ENCODE data around the gene ADI1. TPM values are rescaled to one million over a fixed set of nuclear protein-coding genes. Genes with fewer than 3 reads are reported as not detected.

Gene ADI1
- total and polyA plus RNA-seq, 2 of the 8 experiments (the other 6 are each of a cell fraction or from before 2014, with no cell fraction given), result 12.2 to 40.2 TPM

DNA sequence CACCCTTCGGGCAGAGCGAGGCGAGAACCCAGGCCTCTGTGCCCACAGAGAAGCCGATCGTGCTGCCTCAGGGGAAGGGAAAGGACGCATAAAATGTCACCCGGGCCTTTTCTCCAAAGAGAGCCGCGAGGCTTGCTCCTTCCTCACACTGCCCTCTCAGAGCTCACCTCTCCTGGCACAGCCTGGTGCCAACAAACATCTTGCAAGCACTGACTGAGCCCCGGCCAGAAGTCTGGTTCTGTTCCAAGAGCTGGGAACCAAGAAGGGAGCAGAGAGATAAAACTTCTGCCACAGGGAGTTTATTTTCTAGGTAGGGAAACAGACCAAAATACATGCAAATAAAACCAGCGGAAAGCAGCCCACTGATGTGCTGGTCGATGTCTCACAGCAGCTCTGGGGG lies 13.6 kb upstream of the ADI1 start:
- Histone ChIP-seq H4K91ac (replicated peaks; ENCODE audit: insufficient read length, low read length) (no peak overlapping the region), H3K9me3 (ENCODE audit: insufficient read depth in 2 of 2, low read depth in 1 of 2, low read length in 1 of 2) (no peaks in the 10 kb centered on the region; a peak in 1 of 4 replicates), H3K36me3 (ENCODE audit: control insufficient read depth in 2 of 4, insufficient read depth in 4 of 4, low read length in 3 of 4) (no peaks in the 10 kb centered on the region; a peak in 1 of 8 replicates), H3K4ac (replicated peaks; ENCODE audit: insufficient read length, low read depth, low read length) (no peak overlapping the region), H2BK12ac (ENCODE audit: low read depth, low read length) (no peak overlapping the region), H3K23me2 (ENCODE audit: low read depth, low read length) (peaks cover 4% of the 10 kb centered on the region; the same call in 1 of the 2 replicates), H4K5ac (ENCODE audit: insufficient read length, low read depth, low read length) (no peak overlapping the region), H2AFZ (ENCODE audit: low read length) (no peak overlapping the region), H3K4me1 (replicated peaks in 1 of 4; ENCODE audit: control insufficient read depth in 3 of 4, insufficient read depth in 4 of 4, low read length in 3 of 4) (peaks cover 0 to 4% (median 0%) of the 10 kb centered on the region in 4 experiments; a peak in 2 of 7 replicates), H3K27me3 (replicated peaks in 1 of 4; ENCODE audit: control insufficient read depth in 3 of 4, extremely low read depth in 1 of 4, insufficient read depth in 3 of 4, low read length in 3 of 4) (no peaks in the 10 kb centered on the region), H2BK15ac (ENCODE audit: low read length) (no peak overlapping the region), H3K79me1 (ENCODE audit: low read depth, low read length) (no peaks in the 10 kb centered on the region), H3K14ac (ENCODE audit: insufficient read length) (no peak overlapping the region), H3K79me2 (ENCODE audit: control insufficient read depth in 1 of 2, insufficient read depth in 2 of 2, low read length in 2 of 2) (0 out of 4 replicates have a peak, but pooled peaks cover 0 to under 1% of the 10 kb centered on the region in 2 experiments), H2BK120ac (replicated peaks; ENCODE audit: low read depth, low read length) (no peak overlapping the region), H4K20me1 (replicated peaks in 1 of 2; ENCODE audit: control insufficient read depth in 1 of 2, insufficient read depth in 2 of 2, low read length in 2 of 2) (peaks cover 2% of the 10 kb centered on the region in 2 experiments), H3K23ac (ENCODE audit: insufficient read length) (no peak overlapping the region), H4K8ac (ENCODE audit: extremely low read depth, insufficient read depth, low read length) (no peak overlapping the region), H2BK5ac (ENCODE audit: low read depth, low read length) (no peak overlapping the region), H3K27ac (ENCODE audit: low read depth, low read length) (no peak overlapping the region), H3K4me3 (ENCODE audit: extremely low read depth in 1 of 4, insufficient read depth in 2 of 4, low read depth in 3 of 4, low read length in 4 of 4) (no peak overlapping the region), H2AK5ac (ENCODE audit: low read depth, low read length) (no peak overlapping the region), H3K18ac (ENCODE audit: extremely low read depth, low read length) (no peak overlapping the region), H3K9ac (replicated peaks in 1 of 4; ENCODE audit: extremely low read depth in 1 of 4, low read depth in 3 of 4, low read length in 3 of 4) (no peak overlapping the region), H2BK20ac (ENCODE audit: low read length) (no peak overlapping the region), H3K4me2 (ENCODE audit: insufficient read depth in 1 of 2, low read depth in 2 of 2, low read length in 2 of 2) (no peak overlapping the region), H3K56ac (replicated peaks; ENCODE audit: insufficient read length, low read depth, low read length) (no peak overlapping the region)
- no peak for FAIRE-seq
- CTCF ChIA-PET (ENCODE audit: partially characterized antibody), result interaction anchor here (1.2 to 1.3 kb wide), 2 partner anchors 56 to 118 kb away, joined by 3 read pairs; no protein-coding TSS in a partner anchor
- POLR2A ChIA-PET (ENCODE audit: partially characterized antibody), result interaction anchor here (0.7 to 2.3 kb wide), 3 partner anchors 14 to 48 kb away, joined by 3 to 10 read pairs (median 5); partner anchors contain the start of genes ADI1 and RNASEH1
- 92% methylated on average over 10 of the region's 12 CpGs; no CpG with 5 or more reads in 1 of the 2 experiments for WGBS, 2 experiments (ENCODE audit: extremely low coverage in 1 of 2, insufficient coverage in 1 of 2, insufficient read length in 1 of 2, insufficient replicate concordance in 2 of 2, low coverage in 1 of 2, low lambda C conversion rate in 2 of 2, missing lambda C conversion rate in 1 of 2)
- DNase-seq (ENCODE audit: low read depth in 1 of 2, low spot score in 2 of 2), result no peak
- no peak for TF ChIP-seq SIX5 (IDR thresholded peaks at IDR 0.05; ENCODE audit: low read depth, low read length)

Data from H1 (cell line).